ENCODE data around the gene TMEM132E. TPM values are rescaled to one million over a fixed set of nuclear protein-coding genes. Genes with fewer than 3 reads are reported as not detected.

The TMEM132E gene
- total and polyA plus RNA-seq, 12 donors: 0.04 to 0.09 TPM; not detected in 10

DNA sequence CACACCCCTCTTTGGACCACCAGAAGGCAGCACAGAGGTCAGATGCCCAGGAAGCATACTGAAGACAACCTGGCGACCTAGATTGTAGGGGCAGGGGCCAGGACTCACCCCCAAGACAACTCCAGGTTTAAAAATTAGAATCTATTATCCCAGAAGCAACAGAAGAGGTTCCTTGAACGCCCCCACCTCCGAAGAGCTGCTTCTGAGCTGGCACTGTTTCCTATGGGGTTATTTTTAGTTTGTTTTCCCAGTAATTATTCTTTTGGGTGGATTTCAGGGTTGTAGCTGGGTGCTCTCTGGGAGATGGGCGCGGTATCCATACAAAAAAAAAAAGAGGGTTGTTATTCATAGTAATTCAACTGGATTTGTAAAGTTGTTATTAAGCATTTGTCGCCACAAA lies 10.4 kb upstream of the TMEM132E start:
- Histone ChIP-seq H3K9me3 (no peaks in the 10 kb centered on the region), H3K36me3 (no peaks in the 10 kb centered on the region), H3K4me3 (no peak overlapping the region), H3K27me3 (peaks cover 0 to 86% (median 72%) of the 10 kb centered on the region in 7 donors), H3K27ac (no peak overlapping the region), H3K4me1 (no peaks in the 10 kb centered on the region)
- no peak for DNase-seq
- intact Hi-C loops (cut with DNase I): no loop called here
- WGBS, 2 donors: 75 to 79% methylated on average over 6 of the region's 6 CpGs
- no peak for ATAC-seq
- TF ChIP-seq, protein P1, sequence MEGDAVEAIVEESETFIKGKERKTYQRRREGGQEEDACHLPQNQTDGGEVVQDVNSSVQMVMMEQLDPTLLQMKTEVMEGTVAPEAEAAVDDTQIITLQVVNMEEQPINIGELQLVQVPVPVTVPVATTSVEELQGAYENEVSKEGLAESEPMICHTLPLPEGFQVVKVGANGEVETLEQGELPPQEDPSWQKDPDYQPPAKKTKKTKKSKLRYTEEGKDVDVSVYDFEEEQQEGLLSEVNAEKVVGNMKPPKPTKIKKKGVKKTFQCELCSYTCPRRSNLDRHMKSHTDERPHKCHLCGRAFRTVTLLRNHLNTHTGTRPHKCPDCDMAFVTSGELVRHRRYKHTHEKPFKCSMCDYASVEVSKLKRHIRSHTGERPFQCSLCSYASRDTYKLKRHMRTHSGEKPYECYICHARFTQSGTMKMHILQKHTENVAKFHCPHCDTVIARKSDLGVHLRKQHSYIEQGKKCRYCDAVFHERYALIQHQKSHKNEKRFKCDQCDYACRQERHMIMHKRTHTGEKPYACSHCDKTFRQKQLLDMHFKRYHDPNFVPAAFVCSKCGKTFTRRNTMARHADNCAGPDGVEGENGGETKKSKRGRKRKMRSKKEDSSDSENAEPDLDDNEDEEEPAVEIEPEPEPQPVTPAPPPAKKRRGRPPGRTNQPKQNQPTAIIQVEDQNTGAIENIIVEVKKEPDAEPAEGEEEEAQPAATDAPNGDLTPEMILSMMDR (IDR thresholded peaks at IDR 0.05): no peak

DNA sequence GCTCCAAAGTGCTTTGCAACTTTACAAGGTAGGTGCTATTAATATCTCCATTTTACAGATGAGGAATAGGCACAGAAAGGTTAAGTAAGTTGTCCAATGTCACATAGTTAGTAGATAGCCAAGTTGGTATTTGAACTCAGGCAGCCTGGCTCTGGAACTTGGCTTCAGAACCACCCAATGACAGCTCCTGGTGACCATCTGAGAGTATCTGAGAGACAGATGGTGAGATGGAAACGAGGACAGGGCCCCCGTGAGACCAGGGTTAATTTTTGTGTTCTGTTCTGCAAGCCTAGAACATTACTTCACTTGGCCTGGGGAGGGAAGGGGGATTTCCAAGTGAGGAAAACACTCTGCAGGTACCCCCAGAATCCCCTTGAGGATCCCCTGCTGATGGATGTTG lies 9.8 kb upstream of the TMEM132E start:
- intact Hi-C loops (cut with DNase I): no loop called here
- Histone ChIP-seq H3K36me3 (no peaks in the 10 kb centered on the region), H3K4me1 (no peaks in the 10 kb centered on the region), H3K9me3 (no peaks in the 10 kb centered on the region), H3K27ac (no peak overlapping the region), H3K27me3 (peaks cover 0 to 87% (median 75%) of the 10 kb centered on the region in 7 donors), H3K4me3 (no peak overlapping the region)
- no peak for DNase-seq
- ATAC-seq: no peak
- TF ChIP-seq, protein P1 (IDR thresholded peaks at IDR 0.05): no peak
- 40 to 48% methylated on average over 2 of the region's 2 CpGs for WGBS, 2 donors

DNA sequence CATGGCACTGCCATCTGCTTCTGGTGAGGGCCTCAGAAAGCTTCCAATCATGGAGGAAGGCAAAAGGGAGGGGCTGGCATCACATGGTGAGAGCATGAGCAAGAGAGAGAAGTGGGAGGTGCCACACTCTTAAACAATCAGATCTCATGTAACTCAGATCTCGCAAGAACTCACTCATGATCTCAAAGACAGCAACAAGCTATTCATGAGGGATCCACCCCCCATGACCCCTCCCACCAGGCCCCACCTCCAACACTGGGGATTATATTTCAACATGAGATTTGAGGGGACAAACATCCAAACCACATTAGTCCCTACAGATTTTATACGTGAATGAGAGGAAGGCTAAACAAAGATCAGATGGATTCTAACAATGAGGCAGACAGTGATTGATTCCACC lies 8.9 kb upstream of the TMEM132E start:
- peaks cover 0 to 95% (median 80%) of the 10 kb centered on the region in 7 donors for H3K27me3 ChIP-seq
- H3K36me3 ChIP-seq: no peaks in the 10 kb centered on the region
- ATAC-seq (no peak), DNase-seq (no peak)
- WGBS, 2 donors: 35 to 40% methylated on average over 2 of the region's 2 CpGs
- intact Hi-C loops (cut with DNase I): no loop called here
- H3K27ac ChIP-seq: no peak overlapping the region
- H3K9me3 ChIP-seq: peaks cover 0 to 8% (median 0%) of the 10 kb centered on the region in 11 donors
- no peaks in the 10 kb centered on the region for H3K4me1 ChIP-seq
- TF ChIP-seq, protein P1 (IDR thresholded peaks at IDR 0.05): no peak
- no peak overlapping the region for H3K4me3 ChIP-seq

DNA sequence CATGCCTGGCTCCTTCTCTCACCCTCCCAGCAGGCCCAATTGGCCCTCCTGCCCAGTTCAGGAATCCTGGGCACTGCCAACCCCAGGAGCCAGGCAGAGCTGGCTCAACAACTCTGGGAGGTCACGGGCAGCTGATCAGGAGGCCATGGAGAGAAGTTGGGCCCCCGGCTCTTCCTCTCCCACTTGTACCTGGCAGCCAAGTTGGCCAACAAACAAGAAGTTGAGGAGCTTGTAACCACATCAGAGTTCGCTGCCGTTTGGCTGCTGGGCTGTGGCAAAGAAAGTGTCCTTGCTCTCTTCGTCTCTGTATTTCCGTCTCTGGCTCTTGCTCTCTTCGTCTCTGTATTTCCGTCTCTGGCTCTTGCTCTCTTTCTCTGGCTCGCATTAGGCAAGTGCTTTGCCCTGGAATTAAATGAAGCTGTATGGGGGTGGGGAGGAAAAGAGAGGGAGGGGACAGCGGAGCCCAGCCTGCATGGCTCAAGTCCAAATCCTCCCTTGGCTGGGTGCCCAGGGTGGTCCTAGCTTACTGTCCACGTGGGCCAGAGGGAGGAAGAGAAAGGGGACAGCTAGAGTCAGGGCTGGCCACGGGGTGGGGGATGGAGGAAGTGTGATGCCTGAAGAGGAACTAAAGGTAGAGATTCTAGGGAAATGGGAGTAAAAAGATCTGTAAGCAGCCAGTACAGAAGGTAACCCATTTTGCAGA lies 7.8 kb upstream of the TMEM132E start:
- no peak overlapping the region for H3K4me3 ChIP-seq
- H3K36me3 ChIP-seq: no peaks in the 10 kb centered on the region
- TF ChIP-seq, protein P1 (IDR thresholded peaks at IDR 0.05): no peak
- no peak overlapping the region for H3K27ac ChIP-seq
- DNase-seq (no peak), ATAC-seq (no peak)
- WGBS, 2 donors: 35 to 37% methylated on average over 12 of the region's 12 CpGs
- H3K9me3 ChIP-seq: peaks cover 0 to 9% (median 0%) of the 10 kb centered on the region in 11 donors
- H3K27me3 ChIP-seq: peaks cover 0 to 95% (median 89%) of the 10 kb centered on the region in 7 donors
- no peaks in the 10 kb centered on the region for H3K4me1 ChIP-seq
- intact Hi-C loops (cut with DNase I): no loop called here
